22Rv1 (cell line): ENCODE results near the gene SNAPC5.

Experiments
- CTCF ChIP-seq: fragments of 450-650 bp; IDR thresholded peaks from 2 replicates; pipeline ENCODE4 v1.5.1; 2017; ENCODE audit warnings: mild to moderate bottlenecking
- ZFX ChIP-seq: fragments of 450-650 bp; IDR thresholded peaks from 2 replicates; pipeline ENCODE4 v1.6.1; 2017; ENCODE audit warnings: antibody characterized with exemption, borderline replicate concordance

- no peak for TF ChIP-seq CTCF
- TF ChIP-seq ZFX: no peak
These were observed 8.3 kb downstream of the SNAPC5 start for GRCh38 chr15:66489179-66489791.
